Measurements from ENCODE around the gene ANGEL1. TPM values are rescaled to one million over a fixed set of nuclear protein-coding genes. Genes with fewer than 3 reads are reported as not detected.
A peak's percentile ranks its signal among the peaks of the same experiment; 100 is the strongest.

The ANGEL1 gene
- total and polyA plus RNA-seq, 9 of the 15 experiments (the other 6 are each of a cell fraction or from before 2014, with no cell fraction given), result 2.1 to 22.2 (median 7.3) TPM

GRCh38 chr14:76773956-76774820 lies 38.5 kb downstream of the ANGEL1 start:
- no peak overlapping the region for H3K27ac ChIP-seq (ENCODE audit: extremely low read depth, low read depth, low read length)
- no peak for TF ChIP-seq ZNF232 (CRISPR knock-in tag; IDR thresholded peaks at IDR 0.05)
- no peak for TF ChIP-seq ZNF124 (CRISPR knock-in tag; IDR thresholded peaks at IDR 0.05)
- no peak for TF ChIP-seq GMEB1 (CRISPR knock-in tag; IDR thresholded peaks at IDR 0.05)
- TF ChIP-seq ZNF395 (CRISPR knock-in tag; IDR thresholded peaks at IDR 0.05), result no peak
- no peak for TF ChIP-seq MYNN (IDR thresholded peaks at IDR 0.05)
- TF ChIP-seq MYNN (CRISPR knock-in tag; IDR thresholded peaks at IDR 0.05), result no peak
- no peak for TF ChIP-seq HDAC6 (IDR thresholded peaks at IDR 0.05; ENCODE audit: low read depth, low read length)
- no peak for TF ChIP-seq ZSCAN32 (CRISPR knock-in tag; IDR thresholded peaks at IDR 0.05)
- no peak for TF ChIP-seq ZZZ3 (IDR thresholded peaks at IDR 0.05)
- no peak for TF ChIP-seq ZNF354B (CRISPR knock-in tag; IDR thresholded peaks at IDR 0.05)
- no peak for TF ChIP-seq ZNF551 (CRISPR knock-in tag; IDR thresholded peaks at IDR 0.05)
- no peak for TF ChIP-seq POU5F1 (IDR thresholded peaks at IDR 0.05; ENCODE audit: borderline replicate concordance, low read depth, low read length, partially characterized antibody)
- TF ChIP-seq, protein P1, sequence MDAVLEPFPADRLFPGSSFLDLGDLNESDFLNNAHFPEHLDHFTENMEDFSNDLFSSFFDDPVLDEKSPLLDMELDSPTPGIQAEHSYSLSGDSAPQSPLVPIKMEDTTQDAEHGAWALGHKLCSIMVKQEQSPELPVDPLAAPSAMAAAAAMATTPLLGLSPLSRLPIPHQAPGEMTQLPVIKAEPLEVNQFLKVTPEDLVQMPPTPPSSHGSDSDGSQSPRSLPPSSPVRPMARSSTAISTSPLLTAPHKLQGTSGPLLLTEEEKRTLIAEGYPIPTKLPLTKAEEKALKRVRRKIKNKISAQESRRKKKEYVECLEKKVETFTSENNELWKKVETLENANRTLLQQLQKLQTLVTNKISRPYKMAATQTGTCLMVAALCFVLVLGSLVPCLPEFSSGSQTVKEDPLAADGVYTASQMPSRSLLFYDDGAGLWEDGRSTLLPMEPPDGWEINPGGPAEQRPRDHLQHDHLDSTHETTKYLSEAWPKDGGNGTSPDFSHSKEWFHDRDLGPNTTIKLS (IDR thresholded peaks at IDR 0.05; ENCODE audit: borderline replicate concordance, low read depth), result no peak
- TF ChIP-seq ZNF717 (CRISPR knock-in tag; IDR thresholded peaks at IDR 0.05), result no peak
- no peak for TF ChIP-seq ZNF77 (CRISPR knock-in tag; IDR thresholded peaks at IDR 0.05)
- TF ChIP-seq, protein P2, sequence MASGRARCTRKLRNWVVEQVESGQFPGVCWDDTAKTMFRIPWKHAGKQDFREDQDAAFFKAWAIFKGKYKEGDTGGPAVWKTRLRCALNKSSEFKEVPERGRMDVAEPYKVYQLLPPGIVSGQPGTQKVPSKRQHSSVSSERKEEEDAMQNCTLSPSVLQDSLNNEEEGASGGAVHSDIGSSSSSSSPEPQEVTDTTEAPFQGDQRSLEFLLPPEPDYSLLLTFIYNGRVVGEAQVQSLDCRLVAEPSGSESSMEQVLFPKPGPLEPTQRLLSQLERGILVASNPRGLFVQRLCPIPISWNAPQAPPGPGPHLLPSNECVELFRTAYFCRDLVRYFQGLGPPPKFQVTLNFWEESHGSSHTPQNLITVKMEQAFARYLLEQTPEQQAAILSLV (tag; IDR thresholded peaks at IDR 0.05), result no peak
- 66% methylated on average over 11 of the region's 18 CpGs for WGBS (ENCODE audit: insufficient coverage, low coverage, missing lambda C conversion rate)
- H2AFZ ChIP-seq (ENCODE audit: low read depth, low read length), result peak overlapping the region; percentile 70
- ATAC-seq, result no peak
- CTCF ChIA-PET (ENCODE audit: low intra/inter-chr PET ratio), result no interaction called here
- DNase-seq (ENCODE audit: extremely low read depth in 1 of 4, low spot score in 3 of 4), result no peak
- no peaks in the 10 kb centered on the region for H3K36me3 ChIP-seq (ENCODE audit: control insufficient read depth, insufficient read depth, low read length)
- no peaks in the 10 kb centered on the region for H3K9me3 ChIP-seq (replicated peaks; ENCODE audit: control insufficient read depth, insufficient read depth, low read depth, low read length)
- BruUV-seq (replicated peaks), result no TSS peak
- no peak overlapping the region for H3K4me3 ChIP-seq
- peaks cover 26 to 54% of the 10 kb centered on the region in 2 experiments for H3K4me1 ChIP-seq (replicated peaks in 1 of 2; ENCODE audit: control insufficient read depth in 2 of 2, insufficient read depth in 2 of 2, low read length in 2 of 2)
- no peak for FAIRE-seq
- intact Hi-C loops (cut with micrococcal nuclease), result no loop called here
- H3K27me3 ChIP-seq (ENCODE audit: control insufficient read depth in 2 of 2, insufficient read depth in 2 of 2, low read length in 2 of 2), result no peaks in the 10 kb centered on the region
- H3K9ac ChIP-seq (ENCODE audit: insufficient read depth in 1 of 2, low read depth in 2 of 2, low read length in 2 of 2), result peak overlapping the region; percentile 4 to 42; a peak in 2 of 4 replicates
- H3K79me2 ChIP-seq (ENCODE audit: control insufficient read depth, insufficient read depth, low read length), result no peaks in the 10 kb centered on the region
- H4K20me1 ChIP-seq (replicated peaks; ENCODE audit: control insufficient read depth, insufficient read depth, low read length), result no peaks in the 10 kb centered on the region
- in situ Hi-C loops (cut with MboI), result no loop called here
- peak overlapping the region; percentile 7; the same call in 1 of the 2 replicates for H3K4me2 ChIP-seq (ENCODE audit: insufficient read depth, low read length)
- peaks cover 4% of the 10 kb centered on the region for H3K9me1 ChIP-seq (ENCODE audit: control insufficient read depth, insufficient read depth, low read length)
- POLR2A ChIA-PET, result interaction anchor here (0.6 kb wide), 1 partner anchor 943 kb away, joined by 3 read pairs; no protein-coding TSS in a partner anchor

Data from K562 (cell line).